ENCODE measurements around the gene DCBLD1.
"Not testable (repeated sequence)": the region's sequence is repeated elsewhere in the genome, so short reads cannot be mapped to it uniquely, and the experiment has no call there.

Gene DCBLD1

GRCh38 chr6:117482240-117483003 is at the start of gene DCBLD1:
Gene DCBLD1 (plus strand): TSS chr6:117482674. CDS start chr6:117482782, 108 bp downstream.
- no peak for FAIRE-seq

GRCh38 chr6:117440706-117441525 is 41.6 kb upstream of the DCBLD1 start:
- FAIRE-seq, result no peak

GRCh38 chr6:117441824-117442264 is 40.6 kb upstream of the DCBLD1 start:
- no peak for FAIRE-seq

- FAIRE-seq, result not testable (repeated sequence)
Observed at GRCh38 chr6:117442313-117442712, 40.2 kb upstream of the DCBLD1 start.

GRCh38 chr6:117444600-117444999 is 37.9 kb upstream of the DCBLD1 start:
- FAIRE-seq, result no peak

- FAIRE-seq, result no peak
Observed at GRCh38 chr6:117446861-117447260, 35.6 kb upstream of the DCBLD1 start.

GRCh38 chr6:117448011-117448410 is 34.5 kb upstream of the DCBLD1 start:
- FAIRE-seq, result no peak

GRCh38 chr6:117448732-117449485 is 33.6 kb upstream of the DCBLD1 start:
- FAIRE-seq, result no peak

- no peak for FAIRE-seq
Observed at GRCh38 chr6:117449549-117450439, 32.7 kb upstream of the DCBLD1 start.

- no peak for FAIRE-seq
Observed at GRCh38 chr6:117451671-117452070, 30.8 kb upstream of the DCBLD1 start.

- FAIRE-seq, result peak; percentile 49
Observed at GRCh38 chr6:117456250-117456649, 26.2 kb upstream of the DCBLD1 start.

GRCh38 chr6:117456998-117457397 is 25.5 kb upstream of the DCBLD1 start:
- no peak for FAIRE-seq

- FAIRE-seq, result no peak
Observed at GRCh38 chr6:117459204-117459944, 23.1 kb upstream of the DCBLD1 start.

GRCh38 chr6:117463762-117464665 is 18.5 kb upstream of the DCBLD1 start:
- FAIRE-seq, result no peak

- no peak for FAIRE-seq
Observed at GRCh38 chr6:117464700-117465099, 17.8 kb upstream of the DCBLD1 start.

GRCh38 chr6:117465691-117466090 is 16.8 kb upstream of the DCBLD1 start:
- FAIRE-seq, result no peak

- FAIRE-seq, result no peak
Observed at GRCh38 chr6:117467876-117468275, 14.6 kb upstream of the DCBLD1 start.

- FAIRE-seq, result not testable (repeated sequence)
Observed at GRCh38 chr6:117468527-117468926, 13.9 kb upstream of the DCBLD1 start.

GRCh38 chr6:117469356-117469755 is 13.1 kb upstream of the DCBLD1 start:
- FAIRE-seq, result no peak

GRCh38 chr6:117469791-117470190 is 12.7 kb upstream of the DCBLD1 start:
- FAIRE-seq, result no peak

Measured in colon (tissue), 2 donors.